ENCODE results near the gene BTNL9.

DNA sequence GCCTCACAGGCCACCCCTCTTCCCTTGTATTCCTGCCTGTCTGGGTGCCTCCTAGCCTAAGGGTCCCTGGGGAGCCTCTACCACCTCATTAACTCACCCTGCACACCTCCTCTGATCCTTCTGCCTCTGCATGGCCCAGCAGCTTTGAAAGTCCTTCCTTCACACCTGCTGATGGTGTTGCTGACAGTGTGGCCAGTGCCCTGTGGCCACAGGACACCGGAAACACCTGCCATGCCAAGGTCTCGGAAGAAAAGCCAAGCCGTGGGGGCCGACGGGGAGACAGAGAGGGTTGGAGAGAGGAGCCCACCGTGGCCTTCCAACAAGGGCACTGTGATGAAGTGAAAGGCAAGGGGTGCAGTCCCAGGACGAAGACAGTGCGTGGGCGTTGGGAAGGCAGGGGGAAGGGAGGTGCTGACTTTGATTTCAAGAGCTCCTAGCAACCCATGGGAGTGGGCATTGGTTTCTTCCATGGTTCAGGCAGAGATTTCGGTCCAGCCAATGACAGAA is 4.1 kb downstream of the BTNL9 start:
- TF ChIP-seq, protein P1, sequence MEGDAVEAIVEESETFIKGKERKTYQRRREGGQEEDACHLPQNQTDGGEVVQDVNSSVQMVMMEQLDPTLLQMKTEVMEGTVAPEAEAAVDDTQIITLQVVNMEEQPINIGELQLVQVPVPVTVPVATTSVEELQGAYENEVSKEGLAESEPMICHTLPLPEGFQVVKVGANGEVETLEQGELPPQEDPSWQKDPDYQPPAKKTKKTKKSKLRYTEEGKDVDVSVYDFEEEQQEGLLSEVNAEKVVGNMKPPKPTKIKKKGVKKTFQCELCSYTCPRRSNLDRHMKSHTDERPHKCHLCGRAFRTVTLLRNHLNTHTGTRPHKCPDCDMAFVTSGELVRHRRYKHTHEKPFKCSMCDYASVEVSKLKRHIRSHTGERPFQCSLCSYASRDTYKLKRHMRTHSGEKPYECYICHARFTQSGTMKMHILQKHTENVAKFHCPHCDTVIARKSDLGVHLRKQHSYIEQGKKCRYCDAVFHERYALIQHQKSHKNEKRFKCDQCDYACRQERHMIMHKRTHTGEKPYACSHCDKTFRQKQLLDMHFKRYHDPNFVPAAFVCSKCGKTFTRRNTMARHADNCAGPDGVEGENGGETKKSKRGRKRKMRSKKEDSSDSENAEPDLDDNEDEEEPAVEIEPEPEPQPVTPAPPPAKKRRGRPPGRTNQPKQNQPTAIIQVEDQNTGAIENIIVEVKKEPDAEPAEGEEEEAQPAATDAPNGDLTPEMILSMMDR (IDR thresholded peaks at IDR 0.05), result no peak
- TF ChIP-seq EP300 (IDR thresholded peaks at IDR 0.05), result no peak
